ENCODE results near the gene PSTPIP1. TPM values are rescaled to one million over a fixed set of nuclear protein-coding genes. Genes with fewer than 3 reads are reported as not detected.
A peak's percentile ranks its signal among the peaks of the same experiment; 100 is the strongest.

PSTPIP1 gene
- total and polyA plus RNA-seq, 4 experiments from 2014 or later: 62.4 to 233 (median 144) TPM

DNA sequence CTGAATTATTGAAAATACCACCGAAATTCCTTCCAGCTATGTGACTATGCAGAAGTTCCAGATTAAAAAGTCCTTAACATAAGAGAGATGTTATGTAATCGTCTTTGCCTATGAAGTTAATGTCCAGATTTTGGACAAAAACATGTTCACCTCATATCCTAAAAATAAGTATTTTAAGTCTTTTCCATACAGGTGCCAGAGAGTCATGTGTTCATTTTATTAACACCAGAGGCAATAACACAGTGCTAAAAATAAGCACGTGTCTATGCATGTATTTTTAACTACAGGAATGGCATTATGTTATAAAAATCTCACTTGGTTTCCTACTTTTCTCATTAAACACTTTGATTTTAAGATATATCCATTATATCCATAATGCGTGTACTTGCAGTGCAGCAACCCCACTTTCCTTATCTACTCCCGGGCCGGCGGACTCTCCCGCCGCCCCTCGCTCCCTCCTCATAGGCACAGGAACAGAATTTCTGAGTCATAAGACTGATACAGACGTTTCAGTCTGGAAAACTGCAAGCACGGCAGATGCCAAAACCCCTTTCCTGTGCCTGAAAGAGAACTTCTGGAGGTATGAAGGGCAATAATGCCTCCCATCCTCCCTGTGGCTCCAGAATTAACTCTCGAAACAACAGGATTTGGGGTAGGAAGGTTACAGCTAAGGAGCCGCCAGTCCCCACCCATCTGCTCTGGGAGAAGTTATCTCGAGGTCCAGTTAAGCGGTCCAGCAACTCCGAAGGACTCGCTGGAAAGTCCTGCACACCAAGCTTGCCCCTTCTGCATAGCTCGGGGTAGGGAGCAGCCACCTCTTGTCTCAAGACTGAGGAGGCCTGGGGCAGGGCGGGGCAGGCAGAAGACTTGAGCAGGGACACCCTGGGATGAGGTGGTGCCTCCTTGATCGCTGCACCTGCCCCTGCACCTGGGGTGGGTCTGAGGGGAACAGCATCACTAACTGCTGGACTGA is 22.3 kb upstream of the PSTPIP1 start:
- DNase-seq: no peak
- H3K9me3 ChIP-seq (ENCODE audit: control insufficient read depth in 1 of 2, low read length in 2 of 2): no peaks in the 10 kb centered on the region
- Mint-ChIP-seq H3K36me3 (no peaks in the 10 kb centered on the region), H3K9me3 (peaks cover 0 to 1% (median 0%) of the 10 kb centered on the region in 8 donors), H3K4me1 (peaks cover 4 to 13% (median 8%) of the 10 kb centered on the region in 4 donors), H3K27me3 (no peaks in the 10 kb centered on the region), H3K27ac (no peak overlapping the region), H3K4me3 (no peak overlapping the region)
- no peaks in the 10 kb centered on the region for H3K4me1 ChIP-seq (ENCODE audit: insufficient read depth, low read length)
- intact Hi-C loops (cut with micrococcal nuclease): loop anchor here (2.0 to 5.0 kb wide), 3 partner anchors 24 to 145 kb away; no protein-coding TSS in a partner anchor
- no peaks in the 10 kb centered on the region for H3K36me3 ChIP-seq (ENCODE audit: insufficient read depth, low read length)
- no peak overlapping the region for H3K27ac ChIP-seq (ENCODE audit: low read depth, low read length)
- no peak overlapping the region for H3K4me3 ChIP-seq (ENCODE audit: low read length in 2 of 2)
- POLR2A ChIA-PET (ENCODE audit: partially characterized antibody): interaction anchor here (1.0 to 2.5 kb wide), 7 partner anchors 21 to 68 kb away, joined by 3 to 10 read pairs (median 7); no protein-coding TSS in a partner anchor
- H3K27me3 ChIP-seq (ENCODE audit: insufficient read depth, low read length): no peaks in the 10 kb centered on the region
- CTCF ChIA-PET (ENCODE audit: partially characterized antibody): interaction anchor here (0.8 to 7.3 kb wide), 27 partner anchors 11 to 571 kb away, joined by 3 to 65 read pairs (median 6); partner anchors contain the start of gene PSTPIP1

DNA sequence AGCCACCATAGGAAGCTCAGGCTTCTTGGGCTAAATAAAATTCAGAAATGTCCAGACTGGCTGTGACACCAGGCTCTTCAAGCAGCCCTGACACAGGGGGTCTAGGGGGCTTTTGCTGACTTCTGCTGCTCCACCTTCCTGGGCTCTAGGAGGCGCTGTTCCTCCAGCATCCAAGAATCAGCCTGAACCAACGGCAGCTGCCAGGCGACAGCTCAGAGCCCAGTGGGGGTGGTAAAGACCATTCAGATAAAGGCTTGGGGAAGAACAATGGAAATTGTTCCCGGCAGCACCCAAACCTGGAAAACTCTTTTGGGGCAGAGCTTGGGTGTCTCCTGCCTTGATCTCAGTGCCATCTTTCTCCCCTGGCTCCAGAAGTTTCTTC is 21.6 kb upstream of the PSTPIP1 start:
- H3K4me3 ChIP-seq (ENCODE audit: low read length in 2 of 2): no peak overlapping the region
- no peak overlapping the region for H3K4me3 Mint-ChIP-seq
- H3K27me3 Mint-ChIP-seq: no peaks in the 10 kb centered on the region
- H3K9me3 Mint-ChIP-seq: peaks cover 0 to 4% (median 0%) of the 10 kb centered on the region in 8 donors
- no peaks in the 10 kb centered on the region for H3K27me3 ChIP-seq (ENCODE audit: insufficient read depth, low read length)
- peak; percentile 50 to 67 (median 61) for DNase-seq
- no peaks in the 10 kb centered on the region for H3K9me3 ChIP-seq (ENCODE audit: control insufficient read depth in 1 of 2, low read length in 2 of 2)
- H3K27ac ChIP-seq (ENCODE audit: low read depth, low read length): no peak overlapping the region
- H3K4me1 Mint-ChIP-seq: peaks cover 4 to 13% (median 8%) of the 10 kb centered on the region in 4 donors
- POLR2A ChIA-PET (ENCODE audit: partially characterized antibody): interaction anchor here (1.0 to 2.5 kb wide), 7 partner anchors 21 to 67 kb away, joined by 3 to 10 read pairs (median 7); no protein-coding TSS in a partner anchor
- H3K27ac Mint-ChIP-seq: peak overlapping the region in 2 of 7 donors; percentile 29 to 41
- H3K4me1 ChIP-seq (ENCODE audit: insufficient read depth, low read length): no peaks in the 10 kb centered on the region
- H3K36me3 ChIP-seq (ENCODE audit: insufficient read depth, low read length): no peaks in the 10 kb centered on the region
- intact Hi-C loops (cut with micrococcal nuclease): loop anchor here (2.0 to 5.0 kb wide), 3 partner anchors 23 to 144 kb away; no protein-coding TSS in a partner anchor
- no peaks in the 10 kb centered on the region for H3K36me3 Mint-ChIP-seq
- CTCF ChIA-PET (ENCODE audit: partially characterized antibody): interaction anchor here (0.7 to 7.3 kb wide), 31 partner anchors 10 to 570 kb away, joined by 3 to 65 read pairs (median 5); partner anchors contain the start of gene PSTPIP1

DNA sequence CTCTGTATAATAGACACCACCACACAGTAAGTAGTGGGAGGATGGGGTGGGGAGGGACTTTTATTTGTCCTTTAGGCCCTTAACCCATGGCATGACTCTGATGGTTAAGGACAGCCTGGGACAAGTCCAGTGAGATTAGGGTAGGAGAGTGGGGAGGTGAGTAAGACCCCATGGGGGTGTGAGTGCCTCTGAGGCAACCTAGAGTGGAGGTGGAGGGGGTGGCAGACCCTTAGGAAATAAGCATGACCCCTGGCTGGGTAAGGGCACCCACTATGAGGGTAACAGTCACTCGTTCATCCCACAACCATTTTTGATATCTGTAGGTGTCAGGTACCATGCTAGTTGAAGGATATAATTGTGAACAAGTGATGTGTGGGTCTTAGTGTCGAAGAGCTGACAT is 21.0 kb upstream of the PSTPIP1 start:
- no peak overlapping the region for H3K27ac ChIP-seq (ENCODE audit: low read depth, low read length)

DNA sequence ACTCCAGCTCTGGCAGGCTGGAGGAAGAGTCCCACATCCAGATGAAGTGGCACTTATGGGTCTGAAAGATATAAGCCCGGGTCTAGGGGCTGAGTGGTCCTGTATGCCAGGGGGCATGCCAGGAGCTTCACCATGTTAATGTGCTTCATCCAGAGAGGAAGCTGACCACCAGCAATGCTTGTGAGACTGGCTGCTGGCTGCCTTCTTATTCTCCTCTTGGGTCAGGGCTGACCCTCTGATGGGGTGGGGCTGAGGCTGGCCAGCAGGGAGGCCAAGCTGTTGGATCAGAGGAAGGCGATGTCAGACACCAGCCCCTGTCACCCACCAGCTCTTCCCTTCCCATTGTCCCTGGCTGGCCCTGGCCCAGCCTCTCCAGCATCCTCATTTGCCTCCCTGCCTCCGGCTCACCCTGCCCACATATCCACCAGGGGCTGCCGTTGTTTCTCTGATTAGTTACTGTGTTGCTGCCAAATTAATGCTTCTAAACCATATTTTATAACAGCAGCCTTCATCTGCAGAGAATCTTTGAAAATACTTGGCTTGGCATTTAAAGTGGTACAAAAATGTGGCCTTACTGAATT is 20.4 kb upstream of the PSTPIP1 start:
- Histone ChIP-seq H3K9me3 (ENCODE audit: control insufficient read depth in 1 of 2, low read length in 2 of 2) (no peaks in the 10 kb centered on the region), H3K27me3 (ENCODE audit: insufficient read depth, low read length) (no peaks in the 10 kb centered on the region), H3K4me1 (ENCODE audit: insufficient read depth, low read length) (no peaks in the 10 kb centered on the region), H3K36me3 (ENCODE audit: insufficient read depth, low read length) (no peaks in the 10 kb centered on the region), H3K4me3 (ENCODE audit: low read length in 2 of 2) (no peak overlapping the region), H3K27ac (ENCODE audit: low read depth, low read length) (no peak overlapping the region)
- no peak overlapping the region for H3K4me3 Mint-ChIP-seq
- H3K4me1 Mint-ChIP-seq: peaks cover 4 to 13% (median 8%) of the 10 kb centered on the region in 4 donors
- H3K27me3 Mint-ChIP-seq: no peaks in the 10 kb centered on the region
- H3K9me3 Mint-ChIP-seq: peaks cover 0 to 3% (median 0%) of the 10 kb centered on the region in 8 donors
- POLR2A ChIA-PET (ENCODE audit: partially characterized antibody): interaction anchor here (0.7 to 2.5 kb wide), 6 partner anchors 19 to 29 kb away, joined by 3 to 10 read pairs (median 4); no protein-coding TSS in a partner anchor
- no peak for DNase-seq
- H3K27ac Mint-ChIP-seq: peak overlapping the region in 2 of 7 donors; percentile 52
- CTCF ChIA-PET (ENCODE audit: partially characterized antibody): interaction anchor here (1.0 to 7.3 kb wide), 16 partner anchors 13 to 569 kb away, joined by 3 to 65 read pairs (median 9); partner anchors contain the start of gene PSTPIP1
- no peaks in the 10 kb centered on the region for H3K36me3 Mint-ChIP-seq
- intact Hi-C loops (cut with micrococcal nuclease): loop anchor here (5.0 kb wide), 1 partner anchor 143 kb away; no protein-coding TSS in a partner anchor

More for the DNA sequence above, 21.0 kb upstream of the PSTPIP1 start:
- H3K9me3 Mint-ChIP-seq: peaks cover 0 to 3% (median 0%) of the 10 kb centered on the region in 8 donors
- intact Hi-C loops (cut with micrococcal nuclease): loop anchor here (2.0 to 5.0 kb wide), 3 partner anchors 23 to 143 kb away; no protein-coding TSS in a partner anchor
- no peaks in the 10 kb centered on the region for H3K27me3 ChIP-seq (ENCODE audit: insufficient read depth, low read length)
- H3K27ac Mint-ChIP-seq: peak overlapping the region in 2 of 7 donors; percentile 29 to 41
- H3K4me1 Mint-ChIP-seq: peaks cover 4 to 13% (median 8%) of the 10 kb centered on the region in 4 donors
- no peak for DNase-seq
- no peaks in the 10 kb centered on the region for H3K36me3 Mint-ChIP-seq
- ChIA-PET POLR2A (ENCODE audit: partially characterized antibody) (interaction anchor here (0.7 to 2.5 kb wide), 9 partner anchors 20 to 67 kb away, joined by 3 to 10 read pairs (median 5); no protein-coding TSS in a partner anchor), CTCF (ENCODE audit: partially characterized antibody) (interaction anchor here (0.7 to 7.3 kb wide), 30 partner anchors 9 to 569 kb away, joined by 3 to 65 read pairs (median 6); partner anchors contain the start of gene PSTPIP1)
- H3K4me3 ChIP-seq (ENCODE audit: low read length in 2 of 2): no peak overlapping the region
- no peaks in the 10 kb centered on the region for H3K4me1 ChIP-seq (ENCODE audit: insufficient read depth, low read length)
- no peaks in the 10 kb centered on the region for H3K27me3 Mint-ChIP-seq
- H3K36me3 ChIP-seq (ENCODE audit: insufficient read depth, low read length): no peaks in the 10 kb centered on the region
- no peaks in the 10 kb centered on the region for H3K9me3 ChIP-seq (ENCODE audit: control insufficient read depth in 1 of 2, low read length in 2 of 2)
- no peak overlapping the region for H3K4me3 Mint-ChIP-seq

DNA sequence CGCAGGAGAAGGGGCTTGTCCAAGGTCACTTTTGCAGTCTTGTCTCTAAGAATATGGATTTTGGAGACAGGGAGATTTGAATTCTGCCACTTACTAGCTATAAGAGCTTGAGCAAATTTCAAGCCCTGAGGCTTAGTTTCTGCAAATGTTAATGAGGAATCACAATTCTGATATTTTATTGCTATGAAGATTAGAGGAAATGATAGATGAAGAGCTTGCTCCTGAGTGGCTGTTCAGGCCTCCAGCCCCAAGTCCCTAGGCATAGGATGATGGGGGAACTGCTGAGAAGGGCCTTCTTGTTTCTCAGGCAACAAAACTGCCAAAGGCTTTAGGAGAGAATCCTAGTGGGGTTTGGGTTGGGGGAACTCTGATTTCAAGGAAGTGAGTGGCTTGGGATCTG is 18.8 kb upstream of the PSTPIP1 start:
- Histone ChIP-seq H3K4me1 (ENCODE audit: insufficient read depth, low read length) (no peaks in the 10 kb centered on the region), H3K36me3 (ENCODE audit: insufficient read depth, low read length) (no peaks in the 10 kb centered on the region), H3K4me3 (ENCODE audit: low read length in 2 of 2) (no peak overlapping the region), H3K9me3 (ENCODE audit: control insufficient read depth in 1 of 2, low read length in 2 of 2) (no peaks in the 10 kb centered on the region), H3K27me3 (ENCODE audit: insufficient read depth, low read length) (no peaks in the 10 kb centered on the region), H3K27ac (ENCODE audit: low read depth, low read length) (no peak overlapping the region)
- no peak for DNase-seq
- H3K27me3 Mint-ChIP-seq: no peaks in the 10 kb centered on the region
- POLR2A ChIA-PET (ENCODE audit: partially characterized antibody): interaction anchor here (1.4 kb wide), 1 partner anchor 19 kb away, joined by 3 read pairs; the partner anchor contains the start of gene PSTPIP1
- H3K4me1 Mint-ChIP-seq: peaks cover 4 to 13% (median 8%) of the 10 kb centered on the region in 4 donors
- H3K27ac Mint-ChIP-seq: peak overlapping the region in 1 of 7 donors; percentile 2
- H3K4me3 Mint-ChIP-seq: no peak overlapping the region
- H3K9me3 Mint-ChIP-seq: peaks cover 0 to 3% (median 0%) of the 10 kb centered on the region in 8 donors
- CTCF ChIA-PET (ENCODE audit: partially characterized antibody): interaction anchor here (0.7 to 7.3 kb wide), 6 partner anchors 12 to 567 kb away, joined by 3 to 65 read pairs (median 6); partner anchors contain the start of gene PSTPIP1
- intact Hi-C loops (cut with micrococcal nuclease): no loop called here
- H3K36me3 Mint-ChIP-seq: no peaks in the 10 kb centered on the region

DNA sequence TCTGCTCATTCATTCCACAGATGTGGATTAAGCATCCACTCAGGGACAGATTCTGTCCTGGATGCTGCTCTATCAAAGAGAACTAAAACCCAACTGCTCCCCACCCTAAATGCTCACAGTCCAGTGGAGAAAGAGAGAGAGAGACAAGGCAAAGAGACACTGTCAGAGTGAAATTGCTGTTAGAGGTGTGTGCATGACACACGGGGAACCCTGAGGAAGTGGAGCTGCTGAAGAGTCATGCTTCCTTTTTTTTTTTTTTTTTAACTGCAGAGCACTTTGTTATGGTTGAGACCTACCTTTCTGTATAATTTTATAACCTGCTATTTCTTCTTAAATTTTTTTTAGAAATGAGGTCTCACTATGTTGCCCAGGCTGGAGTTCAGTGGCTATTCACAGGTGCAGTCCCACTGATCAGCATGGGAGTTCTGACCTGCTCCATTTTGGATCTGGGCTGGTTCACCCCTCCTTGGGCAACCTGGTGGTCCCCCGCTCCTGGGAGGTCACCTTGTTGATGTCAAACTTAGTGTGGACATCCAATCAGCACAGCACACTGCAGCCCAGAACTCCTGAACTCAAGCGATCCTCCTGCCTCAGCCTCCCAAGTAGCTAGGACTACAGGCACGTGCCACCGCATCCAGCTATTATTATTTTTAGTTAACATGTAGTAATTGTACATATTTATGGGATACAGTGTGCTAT is 18.2 kb upstream of the PSTPIP1 start:
- peak overlapping the region in 2 of 7 donors; percentile 2 to 84 for H3K27ac Mint-ChIP-seq
- Histone ChIP-seq H3K36me3 (ENCODE audit: insufficient read depth, low read length) (no peaks in the 10 kb centered on the region), H3K4me1 (ENCODE audit: insufficient read depth, low read length) (no peaks in the 10 kb centered on the region), H3K4me3 (ENCODE audit: low read length in 2 of 2) (no peak overlapping the region), H3K27ac (ENCODE audit: low read depth, low read length) (no peak overlapping the region), H3K27me3 (ENCODE audit: insufficient read depth, low read length) (no peaks in the 10 kb centered on the region), H3K9me3 (ENCODE audit: control insufficient read depth in 1 of 2, low read length in 2 of 2) (no peaks in the 10 kb centered on the region)
- CTCF ChIA-PET (ENCODE audit: partially characterized antibody): interaction anchor here (0.8 to 7.3 kb wide), 5 partner anchors 11 to 566 kb away, joined by 3 to 65 read pairs (median 9); partner anchors contain the start of gene PSTPIP1
- H3K4me3 Mint-ChIP-seq: no peak overlapping the region
- no peaks in the 10 kb centered on the region for H3K27me3 Mint-ChIP-seq
- intact Hi-C loops (cut with micrococcal nuclease): no loop called here
- POLR2A ChIA-PET (ENCODE audit: partially characterized antibody): interaction anchor here (1.4 to 2.9 kb wide), 2 partner anchors 18 kb away, joined by 3 to 17 read pairs; partner anchors contain the start of gene PSTPIP1
- no peak for DNase-seq
- H3K4me1 Mint-ChIP-seq: peaks cover 4 to 13% (median 8%) of the 10 kb centered on the region in 4 donors
- no peaks in the 10 kb centered on the region for H3K36me3 Mint-ChIP-seq
- peaks cover 0 to 3% (median 0%) of the 10 kb centered on the region in 8 donors for H3K9me3 Mint-ChIP-seq

All from CD4-positive, alpha-beta memory T cell (primary cell).